Neural cell (in vitro differentiated cells): ENCODE measurements around the gene MAFB. TPM values are rescaled to one million over a fixed set of nuclear protein-coding genes. Genes with fewer than 3 reads are reported as not detected.

Experiments used
- H2AFZ ChIP-seq: fragments of 200-600, 300-800 bp; sonication (generic), shearing (Covaris generic); 2 replicates; pipeline ENCODE4 v1.6.0; 2014; ENCODE audit warnings: low read depth, mild to moderate bottlenecking, antibody characterized with exemption, low read length, moderate library complexity
- H3F3A ChIP-seq: fragments of 200-600 bp; shearing (Covaris generic); 2 replicates; pipeline ENCODE4 v1.6.1; 2016; ENCODE audit warnings: mild to moderate bottlenecking, moderate library complexity, mixed read lengths, antibody characterized with exemption, low read length; ENCODE audit not compliant: insufficient read depth, poor library complexity, severe bottlenecking
- H3K27ac ChIP-seq: fragments of 200-600, 300-800 bp; sonication (generic), shearing (Covaris generic); 2 replicates; pipeline ENCODE4 v1.5.1; 2014; ENCODE audit warnings: mild to moderate bottlenecking, low read length, moderate library complexity
- H3K27me3 ChIP-seq: fragments of 300-800, 200-600 bp; sonication (generic), shearing (Covaris generic); 2 replicates; pipeline ENCODE4 v1.6.0; 2014; ENCODE audit warnings: mild to moderate bottlenecking, low read depth, low read length, moderate library complexity; ENCODE audit not compliant: insufficient read depth
- H3K36me3 ChIP-seq: fragments of 300-800, 200-600 bp; sonication (generic), shearing (Covaris generic); 2 replicates; pipeline ENCODE4 v1.5.1; 2014; ENCODE audit warnings: mild to moderate bottlenecking, antibody characterized with exemption, low read length, moderate library complexity; ENCODE audit not compliant: insufficient read depth
- H3K4me2 ChIP-seq: fragments of 300-800, 200-600 bp; sonication (generic), shearing (Covaris generic); 2 replicates; pipeline ENCODE4 v1.6.0; 2014; ENCODE audit warnings: mild to moderate bottlenecking, low read length
- H3K4me3 ChIP-seq: fragments of 300-800, 200-600 bp; sonication (generic), shearing (Covaris generic); 2 replicates; pipeline ENCODE4 v1.5.1; 2014; ENCODE audit warnings: mild to moderate bottlenecking, low read length, moderate library complexity
- H3K79me2 ChIP-seq: fragments of 200-600 bp; shearing (Covaris generic); replicated peaks from 2 replicates; pipeline ENCODE4 v1.6.0; 2014; ENCODE audit warnings: mild to moderate bottlenecking, low read length, moderate library complexity; ENCODE audit not compliant: insufficient read depth
- H3K9ac ChIP-seq: fragments of 300-800, 200-600 bp; sonication (generic), shearing (Covaris generic); 2 replicates; pipeline ENCODE4 v1.6.1; 2016; ENCODE audit warnings: mild to moderate bottlenecking, low read length, mixed read lengths
- H3K9me2 ChIP-seq: fragments of 200-600 bp; shearing (Covaris generic); 2 replicates; pipeline ENCODE4 v1.6.1; 2016; ENCODE audit warnings: mild to moderate bottlenecking, low read length, mixed read lengths; ENCODE audit not compliant: insufficient read depth
- H3K9me3 ChIP-seq: fragments of 200-600, 300-800 bp; sonication (generic), shearing (Covaris generic); 2 replicates; pipeline ENCODE4 v1.6.1; 2016; ENCODE audit warnings: mild to moderate bottlenecking, mixed run types, low read length, moderate library complexity, mixed read lengths
- H4K20me1 ChIP-seq: fragments of 200-600 bp; shearing (Covaris generic); 2 replicates; pipeline ENCODE4 v1.6.1; 2016; ENCODE audit warnings: mild to moderate bottlenecking, mixed run types; ENCODE audit not compliant: insufficient read depth
- CTCF ChIP-seq: fragments of 450-650 bp; IDR thresholded peaks from 2 replicates; pipeline ENCODE4 v1.5.1; 2014; ENCODE audit warnings: antibody characterized with exemption, mild to moderate bottlenecking, moderate library complexity; ENCODE audit not compliant: poor library complexity, severe bottlenecking
- EP300 ChIP-seq: fragments of 450-650 bp; conservative IDR thresholded peaks from 2 replicates; pipeline ENCODE4 v1.6.1; 2014; ENCODE audit warnings: antibody characterized with exemption, mild to moderate bottlenecking, moderate library complexity; ENCODE audit not compliant: poor library complexity, severe bottlenecking
- EZH2 ChIP-seq: fragments of 200-600, 300-800 bp; shearing (Covaris generic), sonication (generic); IDR thresholded peaks from 2 replicates; pipeline ENCODE4 v1.6.1; 2014; ENCODE audit warnings: antibody characterized with exemption, low read length, borderline replicate concordance, mild to moderate bottlenecking; ENCODE audit not compliant: insufficient read depth, poor library complexity, severe bottlenecking
- MXI1 ChIP-seq: fragments of 450-650 bp; conservative IDR thresholded peaks from 2 replicates; pipeline ENCODE4 v1.6.1; 2014; ENCODE audit warnings: antibody characterized with exemption, mild to moderate bottlenecking; ENCODE audit not compliant: poor library complexity, severe bottlenecking
- POLR2AphosphoS5 ChIP-seq: IDR thresholded peaks from 2 replicates; pipeline ENCODE4 v1.6.1; 2012
- RAD21 ChIP-seq: fragments of 450-650 bp; conservative IDR thresholded peaks from 2 replicates; pipeline ENCODE4 v1.6.1; 2014; ENCODE audit warnings: antibody characterized with exemption, mild to moderate bottlenecking, moderate library complexity
- REST ChIP-seq: IDR thresholded peaks from 2 replicates; pipeline ENCODE4 v1.6.1; 2012; ENCODE audit warnings: borderline replicate concordance
- SMC3 ChIP-seq: fragments of 450-650 bp; conservative IDR thresholded peaks from 2 replicates; pipeline ENCODE4 v1.6.1; 2014; ENCODE audit warnings: antibody characterized with exemption, mild to moderate bottlenecking, moderate library complexity; ENCODE audit not compliant: poor library complexity
- TAF1 ChIP-seq: IDR thresholded peaks from 2 replicates; pipeline ENCODE4 v1.6.1; 2012; ENCODE audit warnings: low read depth
- polyA plus RNA-seq: library from polyadenylated mRNA; depleted of rRNA; stranded (reverse); fragments of >200 nt; gene quantifications from 2 replicates; pipeline ENCODE4 v1.2.3, GENCODE V29; 2014

The MAFB gene
- polyA plus RNA-seq, 1 donor from 2014 or later, result 5.6 TPM

- no peaks in the 10 kb centered on the region for H3K36me3 ChIP-seq
- no peaks in the 10 kb centered on the region for H3F3A ChIP-seq
- TF ChIP-seq POLR2AphosphoS5 (no peak), TAF1 (no peak), EP300 (no peak), MXI1 (no peak), CTCF (no peak), RAD21 (no peak), SMC3 (no peak), REST (no peak), EZH2 (no peak)
- no peaks in the 10 kb centered on the region for H3K9me2 ChIP-seq
- H3K9ac ChIP-seq, result no peak overlapping the region
- no peak overlapping the region for H3K4me2 ChIP-seq
- H3K27me3 ChIP-seq, result no peaks in the 10 kb centered on the region
- no peak overlapping the region for H3K4me3 ChIP-seq
- no peaks in the 10 kb centered on the region for H4K20me1 ChIP-seq
- no peaks in the 10 kb centered on the region for H3K79me2 ChIP-seq
- no peak overlapping the region for H2AFZ ChIP-seq
- H3K9me3 ChIP-seq, result no peaks in the 10 kb centered on the region
- H3K27ac ChIP-seq, result no peak overlapping the region
Observed at GRCh38 chr20:40652441-40652987, 36.5 kb downstream of the MAFB start.

- no peak for TF ChIP-seq REST
- TF ChIP-seq SMC3, result no peak
- TF ChIP-seq CTCF, result no peak
- TF ChIP-seq TAF1, result no peak
- TF ChIP-seq POLR2AphosphoS5, result no peak
- no peak for TF ChIP-seq EP300
- no peak for TF ChIP-seq EZH2
- TF ChIP-seq RAD21, result no peak
- H2AFZ ChIP-seq, result no peak overlapping the region
- no peaks in the 10 kb centered on the region for H3F3A ChIP-seq
- no peak overlapping the region for H3K9ac ChIP-seq
- H4K20me1 ChIP-seq, result no peaks in the 10 kb centered on the region
- H3K4me3 ChIP-seq, result no peak overlapping the region
- H3K36me3 ChIP-seq, result no peaks in the 10 kb centered on the region
- no peaks in the 10 kb centered on the region for H3K79me2 ChIP-seq
- no peak overlapping the region for H3K27ac ChIP-seq
- no peak overlapping the region for H3K4me2 ChIP-seq
- H3K27me3 ChIP-seq, result no peaks in the 10 kb centered on the region
- H3K9me3 ChIP-seq, result no peaks in the 10 kb centered on the region
- no peaks in the 10 kb centered on the region for H3K9me2 ChIP-seq
Observed at GRCh38 chr20:40651151-40651550, 37.9 kb downstream of the MAFB start.
